Measurements from ENCODE around the gene SLC25A24. TPM values are rescaled to one million over a fixed set of nuclear protein-coding genes. Genes with fewer than 3 reads are reported as not detected.

The SLC25A24 gene
- total RNA-seq, 1 experiment from 2014 or later: 35.4 TPM

- BruUV-seq (replicated peaks): no TSS peak
- Histone ChIP-seq H3K9me3 (ENCODE audit: low read depth, low read length, poor library complexity, severe bottlenecking) (no peaks in the 10 kb centered on the region), H3K36me3 (ENCODE audit: insufficient read depth, low read length, poor library complexity, severe bottlenecking) (no peaks in the 10 kb centered on the region), H3K4me1 (ENCODE audit: insufficient read depth, low read length, poor library complexity, severe bottlenecking) (no peaks in the 10 kb centered on the region), H3K27ac (ENCODE audit: low read depth, low read length, poor library complexity, severe bottlenecking) (no peak overlapping the region), H3K4me3 (ENCODE audit: low read depth, low read length, poor library complexity, severe bottlenecking) (no peak overlapping the region), H3K27me3 (replicated peaks; ENCODE audit: insufficient read depth, low read depth, low read length, poor library complexity) (peaks cover 10% of the 10 kb centered on the region)
- intact Hi-C loops (cut with micrococcal nuclease; ENCODE audit: unreplicated experiment): loop anchor here (1.0 kb wide), 2 partner anchors 337 to 342 kb away; no protein-coding TSS in a partner anchor
- TF ChIP-seq EZH2 (IDR thresholded peaks at IDR 0.05; ENCODE audit: borderline replicate concordance, low read depth, low read length, poor library complexity, severe bottlenecking) (no peak), CTCF (conservative IDR thresholded peaks at IDR 0.05; ENCODE audit: low read depth, low read length) (no peak)
- ChIA-PET CTCF (interaction anchor here (1.0 to 3.0 kb wide), 7 partner anchors 76 to 344 kb away, joined by 3 to 48 read pairs (median 5); partner anchors contain the start of gene SLC25A24), POLR2A (ENCODE audit: low non-redundant PET) (interaction anchor here (1.0 kb wide), 1 partner anchor 343 kb away, joined by 4 read pairs; no protein-coding TSS in a partner anchor)
- no peak for DNase-seq (ENCODE audit: low spot score)
These were observed 75.4 kb downstream of the SLC25A24 start for GRCh38 chr1:108124622-108125311.

DNA sequence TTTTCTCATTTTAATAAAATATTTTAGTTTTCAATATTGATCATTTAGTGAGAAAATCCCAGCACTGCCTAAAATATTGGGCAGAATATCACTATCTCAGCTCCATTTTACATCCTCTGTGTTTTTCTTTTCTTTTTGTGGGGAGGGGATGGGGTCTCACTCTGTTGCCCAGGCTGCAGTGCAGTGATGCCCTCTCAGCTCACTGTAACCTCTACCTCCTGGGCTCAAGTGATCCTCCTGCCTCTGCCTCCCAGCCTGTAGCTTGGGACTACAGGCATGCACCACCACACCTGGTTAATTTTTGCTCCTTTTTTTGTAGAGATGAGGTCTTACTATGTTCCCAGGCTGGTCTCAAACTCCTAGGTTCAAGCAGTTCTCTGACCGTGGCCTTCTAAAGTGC, 76.1 kb downstream of the SLC25A24 start:
- Histone ChIP-seq H3K27ac (ENCODE audit: low read depth, low read length, poor library complexity, severe bottlenecking) (no peak overlapping the region), H3K4me3 (ENCODE audit: low read depth, low read length, poor library complexity, severe bottlenecking) (no peak overlapping the region), H3K27me3 (replicated peaks; ENCODE audit: insufficient read depth, low read depth, low read length, poor library complexity) (peaks cover 10% of the 10 kb centered on the region), H3K4me1 (ENCODE audit: insufficient read depth, low read length, poor library complexity, severe bottlenecking) (no peaks in the 10 kb centered on the region), H3K9me3 (ENCODE audit: low read depth, low read length, poor library complexity, severe bottlenecking) (no peaks in the 10 kb centered on the region), H3K36me3 (ENCODE audit: insufficient read depth, low read length, poor library complexity, severe bottlenecking) (no peaks in the 10 kb centered on the region)
- DNase-seq (ENCODE audit: low spot score): no peak
- POLR2A ChIA-PET (ENCODE audit: low non-redundant PET): no interaction called here
- CTCF ChIA-PET: interaction anchor here (3.0 kb wide), 1 partner anchor 342 kb away, joined by 48 read pairs; no protein-coding TSS in a partner anchor
- TF ChIP-seq EZH2 (IDR thresholded peaks at IDR 0.05; ENCODE audit: borderline replicate concordance, low read depth, low read length, poor library complexity, severe bottlenecking) (no peak), CTCF (conservative IDR thresholded peaks at IDR 0.05; ENCODE audit: low read depth, low read length) (no peak)
- BruUV-seq (replicated peaks): no TSS peak
- intact Hi-C loops (cut with micrococcal nuclease; ENCODE audit: unreplicated experiment): no loop called here

DNA sequence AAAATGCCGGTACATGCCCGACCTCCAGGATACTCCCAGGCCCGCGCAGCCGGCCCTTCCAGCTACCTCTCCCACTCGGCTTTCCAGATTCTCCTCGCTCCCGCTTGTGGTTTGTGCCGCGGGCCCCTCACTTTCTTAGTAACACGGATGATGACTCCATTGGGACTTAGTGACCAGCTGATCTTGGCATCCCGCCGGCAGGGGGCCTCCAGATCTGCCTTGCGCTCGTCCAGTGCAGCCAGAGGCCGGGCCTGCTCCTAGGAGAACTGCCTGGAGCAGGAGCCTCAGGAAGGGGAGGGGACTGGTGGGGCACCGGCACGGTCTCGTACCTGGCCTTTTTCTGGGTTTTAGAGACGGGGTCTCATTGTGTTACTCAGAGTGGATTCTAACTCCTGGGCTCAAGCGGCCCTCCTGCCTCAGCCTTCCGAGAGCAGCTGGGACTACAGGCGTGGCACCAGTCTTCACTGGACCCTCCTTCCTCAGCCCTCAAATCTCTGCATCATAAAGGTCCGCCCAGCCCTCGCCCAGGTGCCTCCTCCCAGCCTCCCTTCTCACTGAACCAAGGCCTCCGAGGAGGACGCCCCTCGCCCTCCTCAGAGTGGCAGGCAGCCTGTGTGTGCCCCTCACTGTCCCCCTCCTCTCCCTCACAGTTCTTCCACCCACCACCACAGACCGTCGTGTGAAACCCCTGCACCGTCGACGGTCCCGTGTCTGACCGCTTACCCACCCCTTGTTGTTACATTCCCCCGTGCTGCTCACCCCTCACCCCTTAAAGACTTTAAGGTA, 78.6 kb downstream of the SLC25A24 start:
- no peak for TF ChIP-seq EZH2 (IDR thresholded peaks at IDR 0.05; ENCODE audit: borderline replicate concordance, low read depth, low read length, poor library complexity, severe bottlenecking)
- no peak for TF ChIP-seq CTCF (conservative IDR thresholded peaks at IDR 0.05; ENCODE audit: low read depth, low read length)
- H3K27me3 ChIP-seq (replicated peaks; ENCODE audit: insufficient read depth, low read depth, low read length, poor library complexity): peaks cover 10% of the 10 kb centered on the region
- no peak overlapping the region for H3K4me3 ChIP-seq (ENCODE audit: low read depth, low read length, poor library complexity, severe bottlenecking)
- ChIA-PET POLR2A (ENCODE audit: low non-redundant PET) (no interaction called here), CTCF (no interaction called here)
- no peaks in the 10 kb centered on the region for H3K4me1 ChIP-seq (ENCODE audit: insufficient read depth, low read length, poor library complexity, severe bottlenecking)
- H3K27ac ChIP-seq (ENCODE audit: low read depth, low read length, poor library complexity, severe bottlenecking): no peak overlapping the region
- no TSS peak for BruUV-seq (replicated peaks)
- intact Hi-C loops (cut with micrococcal nuclease; ENCODE audit: unreplicated experiment): no loop called here
- no peaks in the 10 kb centered on the region for H3K36me3 ChIP-seq (ENCODE audit: insufficient read depth, low read length, poor library complexity, severe bottlenecking)
- H3K9me3 ChIP-seq (ENCODE audit: low read depth, low read length, poor library complexity, severe bottlenecking): no peaks in the 10 kb centered on the region
- DNase-seq (ENCODE audit: low spot score): no peak
